Transverse colon (tissue), 4 donors: ENCODE measurements around the gene AMMECR1. TPM values are rescaled to one million over a fixed set of nuclear protein-coding genes. Genes with fewer than 3 reads are reported as not detected.
"Not testable (repeated sequence)": the region's sequence is repeated elsewhere in the genome, so short reads cannot be mapped to it uniquely, and the experiment has no call there.

Experiments used
- DNase-seq: peaks from one replicate; pipeline ENCODE4 v3.0.0-alpha.2; 2019
- H3K27ac ChIP-seq, 4 donors: fragments of 200-600 bp; sonication (generic); 2 replicates each; pipeline ENCODE4 v1.5.1; 2016 to 2018; ENCODE audit warnings: inconsistent platforms in 4 of 4
- H3K27me3 ChIP-seq: fragments of 200-600 bp; sonication (generic); 2 replicates; pipeline ENCODE4 v1.5.1; 2017; ENCODE audit warnings: inconsistent platforms
- H3K36me3 ChIP-seq, 4 donors: fragments of 200-600 bp; sonication (generic); 2 replicates each; pipeline ENCODE4 v1.5.1; 2017 to 2019; ENCODE audit warnings: inconsistent platforms in 4 of 4
- H3K4me1 ChIP-seq, 4 donors: fragments of 200-600 bp; sonication (generic); 2 replicates each; pipeline ENCODE4 v1.5.1; 2017 to 2020; ENCODE audit warnings: inconsistent platforms in 4 of 4
- H3K4me3 ChIP-seq, 4 donors: fragments of 200-600 bp; sonication (generic); 1 replicate in 1 of 4; 2 replicates in 3 of 4; pipeline versions ENCODE4 v1.5.1 to v1.6.1; 2017 to 2019; ENCODE audit warnings: inconsistent platforms in 4 of 4
- H3K9me3 ChIP-seq, 2 donors: fragments of 200-600 bp; sonication (generic); 2 replicates each; pipeline ENCODE4 v1.5.1; 2017 to 2019; ENCODE audit warnings: inconsistent platforms in 2 of 2
- EP300 ChIP-seq: sonication (generic); formaldehyde crosslinking; IDR thresholded peaks from one replicate; pipeline ENCODE4 v1.6.1; 2017; ENCODE audit warnings: antibody characterized with exemption, low read depth
- POLR2A ChIP-seq: fragments of 450-650 bp; IDR thresholded peaks from one replicate; pipeline ENCODE4 v1.6.1; 2016; ENCODE audit warnings: antibody characterized with exemption, mild to moderate bottlenecking, moderate library complexity
- POLR2AphosphoS5 ChIP-seq, 3 donors: sonication (generic); formaldehyde crosslinking; IDR thresholded peaks; one replicate each; pipeline ENCODE4 v1.6.1; 2016; ENCODE audit warnings: antibody characterized with exemption in 3 of 3
- WGBS, 2 donors: methylation state at CpG; one replicate each; pipeline ENCODE4 v1.1.5; 2018; ENCODE audit warnings: low coverage in 1 of 2; 5-methylcytosine and 5-hydroxymethylcytosine counted together
- in situ Hi-C, 4 donors: fragments of 200-750 bp; cut with MboI; loops; one replicate each; pipeline versions ENCODE4 v1.15.0 to v1.15.1; 2017; ENCODE audit warnings: low sequenced_read_pairs in 3 of 4, low pct_ligation_motif_present in 1 of 4, low pct_unique_long_range_greater_than_20kb in 1 of 4
- intact Hi-C: fragments of 100-400 bp; cut with DNase I; formaldehyde crosslinking; loops from one replicate; pipeline ENCODE4 v1.15.1; 2023; ENCODE audit warnings: low total_unique reads
- total RNA-seq, 4 donors: library from RNA; depleted of rRNA; stranded (reverse); fragments of >200 nt; gene quantifications; one replicate each; pipeline ENCODE4 v1.1.0, GENCODE V29; 2016
- TF ChIP-seq, protein P1 (sequence below), 5 experiments: fragments of 200-600 bp in 3 of 5; fragments of 450-650 bp in 2 of 5; sonication (generic) in 3 of 5; IDR thresholded peaks; 1 replicate in 2 of 5; 2 replicates in 3 of 5; pipeline ENCODE4 v1.5.1; 2016 to 2017; ENCODE audit warnings: antibody characterized with exemption in 5 of 5, inconsistent platforms in 3 of 5, mild to moderate bottlenecking in 2 of 5, moderate library complexity in 1 of 5

Gene AMMECR1
- total RNA-seq, 4 donors from 2014 or later: 2.6 to 15.3 (median 8.6) TPM

DNA sequence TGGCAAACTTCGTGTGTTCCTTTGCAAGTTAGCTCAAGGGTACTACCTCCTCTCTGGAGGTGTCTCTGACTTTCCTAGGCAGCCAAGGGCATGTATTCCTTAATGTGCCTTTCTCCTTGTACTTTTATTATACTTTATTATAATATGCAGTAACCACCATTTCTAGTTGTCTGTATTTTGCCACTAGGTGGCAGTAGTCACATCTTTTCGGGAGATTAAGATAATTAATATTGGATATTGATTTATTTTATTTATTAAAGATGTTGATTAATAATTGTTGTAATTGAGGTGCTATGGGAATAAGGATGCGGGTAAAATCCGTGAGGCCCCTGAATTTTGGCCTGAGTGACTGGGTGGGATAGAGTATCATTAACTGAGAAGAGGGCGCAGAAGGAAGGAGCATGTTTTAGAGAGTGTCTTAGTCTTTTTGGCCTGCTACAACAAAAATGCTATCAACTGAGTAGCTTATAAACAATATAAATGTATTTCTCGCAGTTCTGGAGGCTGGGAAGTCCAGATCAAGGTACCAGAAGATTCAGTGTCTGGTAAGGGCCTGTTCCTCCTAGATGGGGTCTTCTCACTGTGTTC, 161.6 kb downstream of the AMMECR1 start:
- no peaks in the 10 kb centered on the region for H3K9me3 ChIP-seq
- DNase-seq: no peak
- WGBS, 2 donors: 54 to 78% methylated on average over 3 to 6 of the region's 6 CpGs
- intact Hi-C loops (no loop called here), in situ Hi-C loops (loop anchor here in 2 of 4 donors (5.0 kb wide), 1 partner anchor 256 kb away; no protein-coding TSS in a partner anchor)
- no peaks in the 10 kb centered on the region for H3K36me3 ChIP-seq
- TF ChIP-seq EP300: no peak
- TF ChIP-seq, protein P1, sequence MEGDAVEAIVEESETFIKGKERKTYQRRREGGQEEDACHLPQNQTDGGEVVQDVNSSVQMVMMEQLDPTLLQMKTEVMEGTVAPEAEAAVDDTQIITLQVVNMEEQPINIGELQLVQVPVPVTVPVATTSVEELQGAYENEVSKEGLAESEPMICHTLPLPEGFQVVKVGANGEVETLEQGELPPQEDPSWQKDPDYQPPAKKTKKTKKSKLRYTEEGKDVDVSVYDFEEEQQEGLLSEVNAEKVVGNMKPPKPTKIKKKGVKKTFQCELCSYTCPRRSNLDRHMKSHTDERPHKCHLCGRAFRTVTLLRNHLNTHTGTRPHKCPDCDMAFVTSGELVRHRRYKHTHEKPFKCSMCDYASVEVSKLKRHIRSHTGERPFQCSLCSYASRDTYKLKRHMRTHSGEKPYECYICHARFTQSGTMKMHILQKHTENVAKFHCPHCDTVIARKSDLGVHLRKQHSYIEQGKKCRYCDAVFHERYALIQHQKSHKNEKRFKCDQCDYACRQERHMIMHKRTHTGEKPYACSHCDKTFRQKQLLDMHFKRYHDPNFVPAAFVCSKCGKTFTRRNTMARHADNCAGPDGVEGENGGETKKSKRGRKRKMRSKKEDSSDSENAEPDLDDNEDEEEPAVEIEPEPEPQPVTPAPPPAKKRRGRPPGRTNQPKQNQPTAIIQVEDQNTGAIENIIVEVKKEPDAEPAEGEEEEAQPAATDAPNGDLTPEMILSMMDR (IDR thresholded peaks at IDR 0.05): peak; percentile 21 to 64 (median 40)
- H3K4me1 ChIP-seq: no peaks in the 10 kb centered on the region
- H3K27ac ChIP-seq: no peak overlapping the region
- no peaks in the 10 kb centered on the region for H3K27me3 ChIP-seq
- no peak overlapping the region for H3K4me3 ChIP-seq

DNA sequence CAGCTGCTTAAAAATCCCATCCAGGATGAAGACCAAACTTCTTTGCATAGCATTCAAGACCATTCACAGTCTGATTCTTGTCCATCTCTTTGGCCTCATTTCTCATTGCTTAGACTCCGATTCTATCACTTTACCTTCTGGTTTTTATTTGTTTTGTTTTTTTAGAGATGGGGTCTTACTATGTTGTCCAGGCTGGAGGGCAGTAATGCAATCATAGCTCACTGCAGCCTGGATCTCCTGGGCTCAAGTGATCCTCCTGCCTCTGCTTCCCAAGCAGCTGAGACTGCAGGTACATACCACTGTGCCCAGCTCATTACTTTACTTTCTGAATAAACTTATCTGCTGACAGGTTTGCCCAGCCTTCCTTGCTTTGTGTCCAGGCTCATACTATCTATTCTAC, 162.1 kb downstream of the AMMECR1 start:
- intact Hi-C loops (no loop called here), in situ Hi-C loops (loop anchor here in 2 of 4 donors (5.0 kb wide), 1 partner anchor 257 kb away; no protein-coding TSS in a partner anchor)
- TF ChIP-seq EP300 (no peak), POLR2AphosphoS5 (IDR thresholded peaks at IDR 0.05) (no peak), POLR2A (no peak)
- TF ChIP-seq, protein P1 (IDR thresholded peaks at IDR 0.05): no peak
- H3K9me3 ChIP-seq: no peaks in the 10 kb centered on the region
- H3K4me1 ChIP-seq: no peaks in the 10 kb centered on the region
- H3K36me3 ChIP-seq: no peaks in the 10 kb centered on the region
- no peaks in the 10 kb centered on the region for H3K27me3 ChIP-seq
- 48% methylated on average over 1 of the region's 1 CpG; no CpG with 5 or more reads in 1 of the 2 donors for WGBS, 2 donors
- no peak overlapping the region for H3K4me3 ChIP-seq
- DNase-seq: no peak
- H3K27ac ChIP-seq: no peak overlapping the region

DNA sequence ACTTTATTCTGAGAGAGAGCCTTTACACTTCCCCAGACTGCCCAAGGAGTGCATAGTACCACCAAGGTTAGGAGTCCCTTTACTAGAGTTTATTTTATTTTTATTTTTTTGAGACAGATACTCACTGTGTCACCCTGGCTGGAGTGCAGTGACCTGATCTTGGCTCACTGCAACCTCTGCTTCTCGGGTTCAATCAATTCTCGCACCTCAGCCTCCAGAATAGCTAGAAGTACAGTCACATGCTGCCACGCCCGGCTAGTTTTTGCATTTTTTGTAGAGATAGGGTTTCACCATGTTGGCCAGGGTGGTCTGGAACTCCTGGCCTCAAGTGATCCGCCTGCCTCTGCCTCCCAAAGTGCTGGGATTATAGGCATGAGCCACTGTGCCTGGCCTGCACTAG, 163.6 kb downstream of the AMMECR1 start:
- H3K27ac ChIP-seq, intact Hi-C loops, H3K9me3 ChIP-seq, in situ Hi-C loops, H3K36me3 ChIP-seq, H3K4me1 ChIP-seq, H3K27me3 ChIP-seq, DNase-seq, H3K4me3 ChIP-seq: not testable (repeated sequence)
- WGBS, 2 donors: 74% methylated on average over 5 of the region's 5 CpGs; no CpG with 5 or more reads in 1 of the 2 donors

DNA sequence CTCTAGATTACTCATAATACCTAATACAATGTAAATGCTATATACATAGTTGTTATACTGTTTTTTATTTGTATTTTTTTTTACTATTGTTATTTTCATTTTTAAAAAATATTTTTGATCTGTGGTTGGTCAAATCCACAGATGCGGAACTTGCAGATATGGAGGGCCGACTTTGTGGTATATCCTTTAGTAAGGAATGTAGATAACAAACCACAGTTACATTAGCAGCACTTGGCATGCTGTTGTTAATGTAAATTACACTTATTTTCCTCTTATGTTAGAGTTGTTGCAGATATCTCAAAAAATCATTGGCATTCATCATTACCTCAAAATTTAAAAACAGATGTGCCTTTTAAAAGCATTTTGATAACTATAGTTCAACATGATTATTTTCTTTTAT, 164.0 kb downstream of the AMMECR1 start:
- Histone ChIP-seq H3K4me3 (no peak overlapping the region), H3K4me1 (no peaks in the 10 kb centered on the region), H3K27ac (no peak overlapping the region), H3K27me3 (no peaks in the 10 kb centered on the region), H3K36me3 (no peaks in the 10 kb centered on the region), H3K9me3 (no peaks in the 10 kb centered on the region)
- no peak for DNase-seq
- WGBS, 2 donors: 79 to 100% methylated on average over 1 to 2 of the region's 2 CpGs
- intact Hi-C loops (no loop called here), in situ Hi-C loops (no loop called here)
- no peak for TF ChIP-seq POLR2AphosphoS5 (IDR thresholded peaks at IDR 0.05)
- TF ChIP-seq, protein P1 (IDR thresholded peaks at IDR 0.05): no peak

DNA sequence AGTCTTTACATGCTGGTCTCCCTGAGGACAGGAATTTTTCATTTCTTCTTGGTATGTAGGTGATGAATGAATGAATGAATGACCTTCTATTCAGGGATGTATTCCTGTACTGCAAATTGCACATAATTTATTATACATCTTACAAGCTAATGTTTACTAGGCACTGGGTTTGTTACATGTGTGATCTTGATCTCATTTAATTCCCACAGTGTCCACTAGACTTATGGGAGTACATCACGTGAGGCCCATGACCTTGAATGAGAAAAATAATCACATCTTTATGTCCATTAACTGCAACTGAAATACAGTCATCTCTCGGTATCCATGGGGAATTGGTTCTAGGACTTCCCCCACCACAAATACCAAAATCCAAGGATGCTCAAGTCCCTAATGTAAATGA, 164.6 kb downstream of the AMMECR1 start:
- DNase-seq: no peak
- H3K27me3 ChIP-seq: no peaks in the 10 kb centered on the region
- no peaks in the 10 kb centered on the region for H3K4me1 ChIP-seq
- intact Hi-C loops: no loop called here
- H3K4me3 ChIP-seq: no peak overlapping the region
- WGBS, 2 donors: 82 to 100% methylated on average over 2 of the region's 2 CpGs
- TF ChIP-seq, protein P1 (IDR thresholded peaks at IDR 0.05): no peak
- TF ChIP-seq EP300: no peak
- in situ Hi-C loops: no loop called here
- H3K27ac ChIP-seq: no peak overlapping the region
- no peaks in the 10 kb centered on the region for H3K9me3 ChIP-seq
- H3K36me3 ChIP-seq: no peaks in the 10 kb centered on the region
